NCI-H82 (cell line): ENCODE results near the gene POLD3.

Source experiments
- DNase-seq: peaks from one replicate; lab custom pipeline; 2025; lab: John Stamatoyannopoulos, UW

Gene POLD3

DNA sequence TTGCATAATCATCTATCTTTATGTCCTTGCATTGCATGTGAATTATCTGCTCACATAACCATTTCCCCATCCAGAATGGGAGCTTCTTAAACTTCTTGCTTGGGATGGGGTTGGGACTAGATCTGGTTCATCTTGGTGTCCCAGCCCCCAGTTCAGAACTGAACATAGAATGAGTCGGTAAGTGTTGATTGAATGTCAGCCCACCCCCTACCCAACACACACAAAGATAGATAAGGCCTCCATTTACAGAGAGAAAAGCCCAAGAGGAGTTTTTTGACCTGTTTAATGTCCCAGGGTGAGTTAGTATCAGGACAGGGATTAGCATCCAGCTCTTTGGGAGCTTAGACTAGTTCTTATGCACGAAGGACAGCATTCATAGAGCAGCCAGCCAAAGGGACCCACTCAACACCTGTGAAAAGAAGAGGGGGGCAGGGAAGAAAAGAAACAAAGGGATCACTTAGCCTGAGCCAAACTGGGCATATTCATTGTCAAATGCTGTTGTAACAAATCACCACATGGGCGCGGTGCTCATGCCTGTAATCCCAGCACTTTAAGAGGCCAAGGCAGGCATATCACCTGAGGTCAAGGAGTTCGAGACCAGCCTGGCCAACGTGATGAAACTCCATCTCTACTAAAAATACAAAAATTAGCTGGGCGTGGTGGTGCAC lies 81.4 kb downstream of the POLD3 start:
- DNase-seq: no peak

DNA sequence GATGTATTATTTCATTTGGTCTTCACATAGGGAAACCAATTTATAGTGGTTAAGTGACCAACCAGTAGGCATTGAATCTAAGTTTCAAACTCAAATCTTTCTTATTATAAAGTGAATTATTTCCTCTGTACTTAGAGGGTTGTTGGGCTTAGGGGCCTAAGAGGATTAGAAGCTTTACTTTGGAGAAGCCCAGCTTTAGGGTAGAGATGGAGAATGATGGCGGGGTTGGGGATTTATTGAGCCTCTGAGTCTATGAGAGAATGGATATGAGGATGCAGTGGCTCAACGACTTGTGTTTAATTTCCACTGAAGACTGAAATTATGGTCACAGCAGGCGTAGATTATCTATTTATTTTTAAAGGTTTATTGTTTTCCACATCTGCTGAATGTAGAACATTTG lies 83.4 kb downstream of the POLD3 start:
- peak; percentile 96 for DNase-seq

DNA sequence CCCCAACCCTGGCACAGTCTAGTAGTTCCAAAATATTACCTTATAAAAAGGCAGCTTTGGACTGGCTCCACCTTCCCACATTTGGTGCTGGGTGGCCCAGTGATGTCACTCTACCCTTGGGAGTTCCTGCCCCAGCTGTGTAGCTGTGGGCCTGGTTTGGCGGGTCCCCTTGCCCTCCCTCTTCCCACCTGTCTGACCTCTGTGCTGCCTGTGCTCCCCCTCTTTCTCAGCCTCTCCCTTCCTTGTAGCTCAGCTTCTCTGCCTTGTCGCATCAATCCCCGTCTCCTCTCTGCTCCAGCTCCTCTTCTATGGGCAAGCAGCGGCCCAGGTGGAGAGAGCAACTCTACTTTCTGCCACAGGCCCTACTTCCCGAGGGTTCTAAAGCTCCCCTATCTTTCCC lies 84.2 kb downstream of the POLD3 start:
- DNase-seq: no peak

DNA sequence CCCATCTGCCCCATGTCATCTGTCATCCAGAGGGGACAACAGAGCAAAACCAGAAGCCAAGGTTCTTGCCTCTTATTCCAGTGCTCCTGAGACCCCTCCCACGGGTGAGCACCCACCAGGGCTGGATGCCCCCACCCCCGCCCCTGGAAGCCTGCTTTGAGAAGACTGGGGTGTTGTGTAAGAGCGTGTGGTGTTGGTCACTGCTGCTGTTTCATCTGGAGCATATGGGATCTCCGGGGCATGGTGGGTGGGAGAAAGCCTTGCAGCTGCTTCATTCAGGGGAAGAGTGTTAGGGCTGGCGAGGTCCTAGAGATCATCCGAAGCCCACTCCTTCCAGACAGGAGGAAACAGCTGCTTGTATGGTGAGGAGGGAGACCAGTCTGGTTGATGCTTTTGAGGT lies 84.7 kb downstream of the POLD3 start:
- DNase-seq: peak; percentile 8

DNA sequence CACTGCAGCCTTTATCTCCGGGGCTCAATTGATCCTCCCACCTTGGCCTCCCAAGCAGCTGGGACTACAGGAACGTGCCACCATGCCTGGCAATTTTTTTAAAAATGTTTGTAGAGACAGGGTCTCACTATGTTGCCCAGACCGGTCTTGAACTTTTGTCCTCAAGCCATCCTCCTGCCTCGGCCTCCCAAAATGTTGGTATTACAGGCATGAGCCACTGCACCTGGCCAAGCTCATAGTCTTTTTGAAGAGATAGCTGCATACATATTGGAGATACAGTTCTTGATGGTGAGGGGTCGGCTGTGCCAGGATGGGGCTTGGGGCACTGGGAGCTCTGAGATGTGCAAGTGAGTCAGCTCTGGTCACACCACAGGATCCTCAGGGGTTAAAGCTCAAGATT lies 85.7 kb downstream of the POLD3 start:
- DNase-seq: no peak

DNA sequence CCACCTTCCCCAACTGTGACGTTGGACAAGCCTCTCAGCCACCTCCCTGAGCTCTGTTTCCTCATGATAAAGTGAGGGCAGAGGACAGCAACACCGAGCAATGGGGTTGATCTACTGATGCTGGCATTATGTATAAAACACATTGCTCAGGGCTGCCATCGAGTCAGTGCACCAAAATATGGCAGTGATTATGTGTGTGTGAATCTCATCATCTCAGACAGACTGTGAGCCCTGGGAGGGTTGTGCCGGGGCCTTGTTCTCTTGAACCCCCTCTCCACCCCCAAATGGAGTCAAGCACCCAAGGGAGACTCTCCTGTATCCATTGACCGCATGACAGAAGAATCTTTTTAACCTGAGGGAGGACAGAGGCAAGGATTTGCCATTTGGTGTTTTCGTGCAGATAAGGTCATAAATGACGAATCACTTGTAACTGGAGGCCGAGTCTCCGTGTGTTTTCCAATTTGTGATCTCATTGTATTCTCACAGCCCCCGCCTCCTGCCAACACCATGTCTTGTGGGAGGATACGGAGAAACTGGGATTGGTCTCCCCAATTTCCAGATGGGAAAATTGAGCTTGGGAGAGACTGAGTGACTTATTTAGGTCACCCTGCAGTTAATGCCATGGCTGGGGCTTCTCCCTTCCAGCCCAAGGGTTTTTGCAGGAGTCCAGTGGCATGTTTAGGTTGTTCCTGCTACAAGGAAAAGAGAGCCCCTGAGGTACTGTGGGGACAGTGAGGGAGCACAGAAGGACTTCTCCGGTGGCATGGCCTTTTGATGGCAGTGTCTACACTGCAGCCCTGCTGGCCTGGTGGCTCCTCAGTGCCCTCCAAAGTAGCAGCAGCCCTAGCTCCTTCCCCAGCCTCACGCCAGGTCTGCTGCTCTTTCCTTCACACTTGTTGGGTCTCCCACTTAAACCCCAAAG lies 86.5 kb downstream of the POLD3 start:
- DNase-seq: no peak

DNA sequence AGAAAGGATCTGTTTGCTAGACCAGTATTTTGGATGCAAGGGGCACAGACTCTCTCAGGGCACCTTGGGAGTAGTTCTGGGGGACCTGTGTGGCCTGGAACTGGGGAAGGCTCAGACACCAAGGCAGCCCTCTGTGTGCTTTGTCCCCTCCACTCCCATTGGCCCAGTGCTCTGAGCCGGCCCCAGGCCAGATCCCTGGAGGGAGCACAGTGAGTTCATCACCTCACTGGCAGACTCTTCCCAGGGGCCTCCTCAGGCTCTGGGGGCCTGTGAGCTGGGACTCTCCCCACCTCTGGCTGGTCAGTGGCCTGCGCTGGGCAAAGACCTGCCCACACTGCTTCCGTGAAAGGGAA lies 87.1 kb downstream of the POLD3 start:
- no peak for DNase-seq

DNA sequence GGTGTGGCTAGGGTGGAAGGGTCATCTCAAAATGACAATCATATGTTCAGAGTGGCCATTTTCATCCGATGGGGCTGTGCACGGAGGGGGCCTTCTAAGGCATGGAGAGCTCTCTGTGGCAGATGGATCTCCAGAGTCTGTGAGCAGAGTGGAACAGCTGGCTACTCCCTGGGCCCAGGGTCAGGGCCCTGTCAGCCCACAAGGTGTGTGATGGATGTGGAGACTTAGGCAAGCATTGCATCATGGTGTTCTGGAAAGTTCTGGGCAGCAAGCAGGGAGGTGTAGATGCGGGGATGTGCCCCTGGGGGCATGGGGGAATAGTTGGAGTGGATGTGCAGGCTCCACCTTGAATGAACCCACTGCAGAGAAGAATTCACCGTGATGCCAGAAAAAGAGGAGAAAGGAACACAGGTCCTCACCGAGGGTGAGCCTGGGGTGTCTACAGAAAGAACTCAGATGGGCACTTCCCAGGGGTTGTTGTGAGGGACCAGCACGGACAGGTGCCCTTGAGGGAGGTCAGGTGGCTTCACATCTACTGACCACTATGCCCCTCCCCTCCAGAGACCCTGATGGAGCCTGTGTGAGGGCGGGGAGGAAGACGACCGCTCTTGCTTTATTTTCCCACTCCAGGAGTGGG lies 87.8 kb downstream of the POLD3 start:
- DNase-seq: no peak

DNA sequence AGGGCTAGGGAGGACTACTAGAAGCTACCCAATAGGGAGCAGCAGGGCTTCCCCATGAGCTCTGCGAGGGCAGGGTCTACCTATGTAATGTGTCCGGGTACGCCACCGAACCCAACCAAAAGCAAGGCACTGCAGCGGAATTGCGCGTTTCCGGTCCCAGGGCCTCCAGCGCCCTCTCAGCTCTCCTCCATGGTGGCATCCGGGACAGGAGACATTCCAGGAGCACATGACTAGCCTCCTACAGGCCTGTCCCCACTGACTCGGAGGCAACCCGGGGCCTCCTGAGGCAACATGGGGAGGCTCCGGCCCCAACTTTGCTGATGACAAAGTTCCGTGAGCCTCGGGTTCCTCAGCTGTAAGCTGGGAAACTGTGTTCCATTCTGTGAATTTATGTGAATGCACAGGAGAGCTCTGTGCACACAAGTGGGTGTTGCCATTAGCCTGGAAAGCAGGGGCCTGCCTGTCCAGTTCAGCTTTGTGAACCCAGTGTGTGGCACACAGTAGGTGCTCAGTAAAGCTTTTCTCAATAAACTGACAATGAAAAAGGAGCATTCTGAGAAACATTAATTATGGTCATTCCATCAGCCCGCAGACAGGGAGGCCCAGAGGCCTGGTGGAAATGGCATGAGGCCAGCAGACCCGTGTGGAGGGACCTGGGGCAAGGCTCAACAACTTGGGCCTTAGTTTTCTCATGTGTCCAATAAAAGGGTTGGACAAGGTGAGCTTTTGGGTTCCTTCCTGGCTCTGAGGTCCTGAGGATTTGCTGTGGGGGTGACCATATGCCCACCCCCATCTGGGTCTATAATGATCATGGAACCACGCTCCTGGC lies 88.5 kb downstream of the POLD3 start:
- no peak for DNase-seq

DNA sequence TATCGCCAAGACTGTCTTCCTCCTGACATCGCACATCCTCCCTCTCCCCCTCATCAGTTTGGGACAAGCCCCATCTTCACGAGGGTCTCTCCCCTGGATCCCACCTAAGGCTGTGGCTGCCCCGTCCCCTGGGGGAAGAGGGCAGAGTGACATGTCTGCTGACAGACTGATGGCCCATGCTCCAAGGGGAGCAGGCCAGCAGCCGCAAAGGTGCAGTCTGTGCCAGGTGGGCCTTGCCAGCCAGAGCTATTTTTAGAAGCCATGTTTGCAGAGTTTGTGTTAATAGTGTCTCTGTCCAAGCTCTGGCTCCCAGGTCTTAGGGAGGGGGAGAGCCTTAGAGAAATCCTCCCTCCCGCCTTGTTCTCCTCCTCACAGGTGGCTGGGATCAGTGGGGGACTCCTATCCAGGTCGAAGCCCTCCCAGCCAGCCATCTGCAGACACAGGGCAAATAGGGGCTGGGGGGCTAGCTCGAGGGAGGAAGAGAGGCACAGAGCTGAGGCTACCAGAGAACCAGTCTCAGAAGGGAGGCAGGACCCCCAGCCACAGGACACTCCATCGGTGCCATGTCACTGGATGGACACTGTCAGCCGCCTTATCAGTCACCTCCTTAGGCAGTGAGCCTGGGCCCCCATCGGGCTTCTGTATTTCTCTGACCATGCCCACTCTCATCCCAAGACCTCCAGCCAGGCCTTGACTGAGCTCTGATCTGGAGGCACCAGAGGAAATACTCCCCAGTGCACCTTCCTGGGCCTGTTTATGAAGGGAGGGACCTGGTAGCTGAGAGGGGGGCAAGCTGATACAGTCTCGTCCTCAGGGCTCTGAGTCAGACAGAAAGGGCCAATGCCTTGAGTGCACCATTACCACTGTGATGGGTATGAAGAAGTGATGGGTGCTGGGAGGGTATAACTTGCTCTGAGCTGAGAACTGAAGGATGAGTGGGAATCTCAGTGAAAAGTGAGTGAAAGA lies 89.6 kb downstream of the POLD3 start:
- peak; percentile 2 for DNase-seq

DNA sequence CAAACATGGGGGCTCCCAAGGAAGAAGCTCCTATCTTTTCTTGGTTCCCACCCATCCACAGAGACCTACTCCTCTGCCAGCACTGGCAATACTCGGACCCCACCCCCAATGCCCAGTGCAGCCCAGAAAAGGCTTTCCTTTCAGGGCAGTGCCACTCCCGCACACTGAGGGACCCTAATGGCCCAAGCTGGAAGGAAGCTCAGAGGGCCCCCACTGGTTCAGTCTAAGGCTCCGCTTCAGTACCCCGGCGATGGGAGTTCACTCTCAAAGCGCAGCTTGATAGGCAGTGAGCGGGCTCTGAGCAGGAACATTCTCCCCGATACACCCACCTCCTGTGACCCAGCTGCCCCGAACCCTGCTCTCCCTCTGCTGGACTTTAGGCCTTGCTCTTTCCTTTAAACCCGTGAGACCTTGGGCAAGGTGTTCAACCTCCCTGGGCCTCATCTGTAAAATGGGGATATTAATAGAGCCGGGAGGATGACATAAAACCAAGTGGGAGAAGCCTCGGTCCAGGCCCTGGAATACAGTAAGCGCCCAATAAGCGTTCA lies 90.4 kb downstream of the POLD3 start:
- DNase-seq: no peak

DNA sequence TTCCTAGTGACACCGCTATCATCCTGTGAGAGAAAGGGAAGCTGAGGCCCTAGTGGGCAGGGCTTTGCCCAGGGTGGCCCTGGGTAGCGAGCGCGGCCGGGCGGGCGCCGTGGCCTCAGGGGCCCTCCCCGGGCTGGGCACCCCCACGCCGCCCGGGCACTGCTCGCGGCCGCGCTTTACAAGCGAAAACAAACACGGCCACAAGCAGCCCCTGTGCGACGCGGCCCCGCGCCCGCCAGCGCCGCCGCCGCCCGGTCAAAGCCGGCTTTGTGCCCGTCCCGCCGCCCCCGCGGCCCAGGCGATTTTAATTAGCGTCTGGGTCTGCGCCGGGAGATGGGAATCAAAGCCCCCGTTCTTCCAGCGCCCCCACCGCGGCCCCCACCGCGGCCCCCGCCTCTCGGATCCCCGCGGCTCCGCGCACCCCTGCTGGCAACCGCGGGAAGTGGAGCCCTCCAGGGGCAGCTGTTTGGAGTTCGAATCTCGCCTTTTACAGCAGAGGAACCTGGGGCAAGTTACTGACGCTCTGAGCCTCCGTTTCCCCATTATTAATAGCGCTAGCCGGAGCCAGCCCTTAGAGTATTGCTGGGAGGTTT lies 91.0 kb downstream of the POLD3 start:
- DNase-seq: no peak

DNA sequence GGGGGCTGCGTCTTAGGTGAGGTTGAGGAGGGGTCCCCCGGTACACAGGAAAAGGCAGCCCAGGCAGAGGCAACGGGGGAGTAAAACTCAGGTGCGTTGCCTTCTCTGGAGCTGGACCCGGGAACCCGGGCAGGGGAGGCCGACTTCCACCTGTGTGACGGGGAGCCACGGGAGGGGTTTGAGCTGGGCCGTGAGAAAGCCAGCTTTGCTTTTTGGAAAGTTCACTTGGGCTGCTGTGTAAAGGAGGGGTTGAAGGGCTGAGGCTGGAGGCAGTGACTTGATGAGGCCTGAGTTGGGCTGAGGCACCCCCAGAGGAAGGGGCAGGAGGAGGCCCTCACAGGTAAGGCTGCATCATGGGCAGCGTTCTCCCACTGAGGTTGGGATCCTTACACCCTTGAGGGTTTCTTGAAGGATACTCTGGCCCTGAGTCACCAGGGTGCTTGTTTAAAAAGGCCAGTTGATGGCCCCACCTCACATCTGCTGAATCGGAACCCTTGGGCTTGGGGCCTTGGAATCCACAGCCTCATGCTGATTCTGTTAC lies 91.6 kb downstream of the POLD3 start:
- DNase-seq: no peak

DNA sequence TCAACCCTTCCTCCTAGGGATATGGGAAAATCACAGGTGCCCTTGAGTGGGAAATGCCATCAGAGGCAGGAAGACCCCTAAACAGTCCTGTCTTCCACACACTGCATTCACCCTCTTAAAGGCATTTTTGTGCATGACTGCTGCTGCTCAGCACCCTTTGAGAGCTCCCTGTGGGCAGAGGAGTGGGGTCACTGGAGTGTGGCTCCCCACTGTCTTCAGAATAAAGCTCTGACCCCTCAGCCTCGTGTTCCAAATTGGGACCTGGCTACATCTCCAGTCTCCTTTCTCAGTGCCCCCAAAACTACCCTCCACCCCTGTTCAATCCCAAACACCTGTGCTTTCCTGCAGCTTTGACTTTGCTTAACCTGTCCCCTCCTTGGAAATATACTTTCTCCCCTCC lies 92.3 kb downstream of the POLD3 start:
- no peak for DNase-seq

DNA sequence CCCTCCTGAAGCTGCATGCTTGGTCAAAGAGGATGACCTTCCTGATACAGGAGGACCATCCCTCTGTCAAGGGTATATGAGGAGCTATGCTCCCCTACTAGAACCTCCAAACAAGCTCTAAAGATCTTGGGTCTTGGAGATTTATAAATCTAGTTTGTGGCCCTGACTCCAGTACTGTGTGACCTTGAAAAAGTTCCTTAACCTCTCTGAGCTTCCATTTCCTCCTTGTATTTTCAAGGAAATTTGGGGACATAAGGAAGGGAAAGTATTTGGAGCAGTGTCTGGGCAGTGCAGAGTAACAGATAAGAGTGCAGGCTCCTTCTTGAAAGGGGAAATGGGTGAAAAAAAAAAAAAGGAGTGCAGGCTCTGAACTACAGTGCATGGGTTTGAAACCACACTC lies 93.0 kb downstream of the POLD3 start:
- DNase-seq: no peak

DNA sequence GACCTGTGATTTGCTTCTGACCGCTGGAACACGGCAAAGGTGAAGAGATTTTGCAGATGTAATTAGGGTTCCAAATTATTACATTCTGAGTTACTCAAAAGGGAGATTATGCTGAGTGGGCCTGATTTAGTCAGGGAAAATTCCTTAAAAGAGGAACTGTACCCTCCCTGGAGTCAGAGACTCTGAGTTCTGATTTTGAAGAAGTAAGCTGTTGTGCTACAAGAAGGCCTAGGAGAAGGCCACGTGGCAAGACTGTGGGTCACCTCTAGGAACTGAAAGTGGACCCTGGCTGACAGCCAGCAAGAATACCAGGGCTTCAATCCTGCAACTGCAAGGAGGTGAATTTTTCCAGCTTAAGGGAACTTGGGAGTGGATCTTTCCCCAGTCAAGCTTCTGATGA lies 93.5 kb downstream of the POLD3 start:
- no peak for DNase-seq

DNA sequence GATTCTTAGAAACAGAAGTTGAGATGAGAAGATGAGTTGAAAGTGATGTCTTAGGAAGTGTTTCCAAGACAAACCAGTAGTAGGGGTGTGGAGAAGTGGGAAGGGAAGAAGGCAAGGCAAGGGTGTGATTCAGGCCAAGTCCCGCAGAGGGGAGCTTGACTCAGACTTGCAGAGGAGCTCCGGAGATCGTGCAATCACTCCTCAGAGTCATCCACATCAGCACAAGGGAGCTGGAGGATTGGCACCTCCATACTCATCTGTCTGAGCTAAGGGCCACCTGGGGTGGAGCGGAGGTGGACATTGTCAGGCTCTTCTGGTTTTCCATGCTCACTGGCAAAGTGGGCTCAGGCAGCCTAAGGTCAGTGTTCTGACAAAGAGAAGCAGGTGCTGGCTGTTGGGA lies 94.4 kb downstream of the POLD3 start:
- no peak for DNase-seq

DNA sequence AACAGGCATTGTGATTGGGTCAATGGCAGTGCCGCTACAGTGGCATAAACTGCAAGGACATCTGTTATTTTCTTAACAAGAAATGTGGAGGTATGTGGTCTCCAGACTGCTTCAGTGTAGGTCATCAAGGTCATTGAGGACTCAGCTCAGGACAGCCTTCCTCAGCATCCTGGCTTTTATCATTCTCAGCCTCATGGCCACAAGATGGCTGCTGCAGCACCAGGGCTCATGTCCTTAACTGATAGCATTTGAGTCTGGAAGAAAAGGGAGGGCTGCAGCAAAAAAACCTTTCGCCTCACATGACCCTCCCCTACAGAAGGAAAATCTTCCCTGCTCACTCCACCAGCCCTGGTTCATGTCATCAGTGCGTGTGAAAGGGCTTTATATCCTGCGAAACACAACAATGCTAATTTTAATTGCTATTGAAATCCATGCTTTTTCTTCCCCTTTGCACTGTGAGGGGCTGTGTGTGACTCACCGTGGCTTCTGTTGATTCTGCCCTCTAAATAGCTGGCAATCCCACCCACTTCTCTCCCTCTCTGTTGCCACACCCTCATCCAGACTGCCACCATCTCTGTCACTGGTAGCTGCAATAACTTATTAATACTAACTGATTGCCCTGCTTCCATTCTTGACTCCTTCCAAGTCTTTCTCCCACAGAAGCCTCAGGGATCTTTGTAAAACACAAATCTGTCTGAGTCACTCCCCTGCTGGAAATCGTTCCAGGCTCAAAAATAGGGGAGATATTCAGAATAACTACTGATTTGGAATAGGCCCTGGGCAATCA lies 95.0 kb downstream of the POLD3 start:
- no peak for DNase-seq

DNA sequence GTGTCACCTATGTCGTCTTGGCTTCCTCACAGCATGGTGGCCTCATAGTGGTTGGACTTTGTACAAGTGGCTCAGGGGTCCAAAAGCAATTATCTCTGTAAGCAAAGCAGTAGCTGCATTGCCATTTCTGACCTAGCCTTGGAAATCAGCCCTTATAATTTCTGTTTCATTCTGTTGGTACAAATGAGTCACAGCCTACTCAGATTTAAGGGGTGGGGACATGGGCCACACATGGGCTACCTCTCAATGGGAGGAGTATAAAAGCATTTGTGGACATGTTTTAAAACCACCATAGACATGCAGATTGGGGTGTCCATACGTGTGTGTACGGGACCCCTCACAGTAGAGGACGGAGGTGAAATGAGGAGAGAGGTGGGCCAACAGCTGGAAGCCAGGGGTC lies 97.3 kb downstream of the POLD3 start:
- DNase-seq: no peak
